OCI-LY7 (cell line): ENCODE data around the gene STKLD1. TPM values are rescaled to one million over a fixed set of nuclear protein-coding genes. Genes with fewer than 3 reads are reported as not detected.

ENCODE experiments used
- BruUV-seq: library from RNA; stranded (reverse); fragments of 400-500 nt; replicated peaks from 2 replicates; lab custom pipeline; 2021; lab: Mats Ljungman, UMichigan
- CTCF ChIA-PET: fragments of 300-600 bp; sonication (Branson Sonifier 250); formaldehyde crosslinking; loops from one replicate; lab custom pipeline; 2022; ENCODE audit warnings: antibody characterized with exemption; ENCODE audit not compliant: unreplicated experiment; lab: Charles Lee
- POLR2A ChIA-PET: fragments of 300-600 bp; sonication (Branson Sonifier 250); formaldehyde crosslinking; loops from one replicate; lab custom pipeline; 2022; ENCODE audit warnings: antibody characterized with exemption; lab: Charles Lee
- DNase-seq: peaks from one replicate; pipeline ENCODE4 v3.0.0-alpha.2; 2015; ENCODE audit warnings: low spot score
- H2AFZ ChIP-seq: fragments of 200-600 bp; sonication (generic), shearing (Covaris generic); 2 replicates; pipeline ENCODE4 v1.6.1; 2014; ENCODE audit warnings: mild to moderate bottlenecking, antibody characterized with exemption, low read length, moderate library complexity
- H3K27ac ChIP-seq: fragments of 200-600 bp; sonication (generic); 2 replicates; pipeline ENCODE4 v1.5.1; 2014; ENCODE audit warnings: mixed run types, low read depth, mild to moderate bottlenecking, moderate library complexity, low read length, inconsistent platforms; ENCODE audit not compliant: poor library complexity, severe bottlenecking
- H3K36me3 ChIP-seq: fragments of 200-600 bp; sonication (generic); 2 replicates; pipeline ENCODE4 v1.6.1; 2014; ENCODE audit warnings: mild to moderate bottlenecking, antibody characterized with exemption, low read length, moderate library complexity, mixed read lengths; ENCODE audit not compliant: insufficient read depth
- H3K4me1 ChIP-seq: fragments of 200-600 bp; sonication (generic); 2 replicates; pipeline ENCODE4 v1.5.1; 2014; ENCODE audit warnings: mild to moderate bottlenecking, low read length; ENCODE audit not compliant: insufficient read depth, poor library complexity, severe bottlenecking
- H3K4me2 ChIP-seq: fragments of 200-600 bp; sonication (generic); 2 replicates; pipeline ENCODE4 v1.6.1; 2014; ENCODE audit warnings: mild to moderate bottlenecking, low read length
- H3K4me3 ChIP-seq: fragments of 200-600 bp; sonication (generic); 2 replicates; pipeline ENCODE4 v1.5.1; 2014; ENCODE audit warnings: mild to moderate bottlenecking, low read depth, low read length; ENCODE audit not compliant: poor library complexity, severe bottlenecking
- H3K79me2 ChIP-seq: fragments of 200-600 bp; sonication (generic); 2 replicates; pipeline ENCODE4 v1.6.1; 2016; ENCODE audit warnings: low read depth, mild to moderate bottlenecking, low read length, moderate library complexity, mixed read lengths; ENCODE audit not compliant: insufficient read depth
- H3K9me2 ChIP-seq: fragments of 200-600 bp; sonication (generic); 2 replicates; pipeline ENCODE4 v1.6.1; 2016; ENCODE audit warnings: mild to moderate bottlenecking, low read length, mixed read lengths; ENCODE audit not compliant: insufficient read depth
- H3K9me3 ChIP-seq: fragments of 200-600 bp; sonication (generic); 2 replicates; pipeline ENCODE4 v1.6.1; 2014; ENCODE audit warnings: mild to moderate bottlenecking, mixed run types, low read length, mixed read lengths
- H4K20me1 ChIP-seq: fragments of 200-600 bp; sonication (generic); 2 replicates; pipeline ENCODE4 v1.6.1; 2014; ENCODE audit warnings: mild to moderate bottlenecking, antibody characterized with exemption, low read length, moderate library complexity, mixed read lengths; ENCODE audit not compliant: insufficient read depth
- CTCF ChIP-seq: fragments of 200-600 bp; sonication (generic); conservative IDR thresholded peaks from 2 replicates; pipeline ENCODE4 v1.5.1; 2014; ENCODE audit warnings: mild to moderate bottlenecking, antibody characterized with exemption, low read length, moderate library complexity, mixed read lengths
- EZH2phosphoT487 ChIP-seq: fragments of 200-600 bp; sonication (generic); IDR thresholded peaks from 2 replicates; pipeline ENCODE4 v1.6.1; 2018; ENCODE audit warnings: low read depth, borderline replicate concordance, mild to moderate bottlenecking, mixed run types, antibody characterized with exemption, low read length, moderate library complexity, mixed read lengths
- intact Hi-C: fragments of 100-400 bp; cut with micrococcal nuclease; formaldehyde crosslinking; loops from one replicate; pipeline ENCODE4 v1.10.0; 2022; ENCODE audit not compliant: unreplicated experiment
- total RNA-seq, 2 experiments: library from RNA; depleted of rRNA in 1 of 2; stranded (reverse); fragments of >200 nt in 1 of 2; shearing (Covaris generic) in 1 of 2; gene quantifications; 2 replicates each; pipeline ENCODE4 v1.2.3, GENCODE V29; 2014 to 2022

Gene STKLD1
- total RNA-seq, 2 experiments from 2014 or later = 1.4 to 1.7 TPM

DNA sequence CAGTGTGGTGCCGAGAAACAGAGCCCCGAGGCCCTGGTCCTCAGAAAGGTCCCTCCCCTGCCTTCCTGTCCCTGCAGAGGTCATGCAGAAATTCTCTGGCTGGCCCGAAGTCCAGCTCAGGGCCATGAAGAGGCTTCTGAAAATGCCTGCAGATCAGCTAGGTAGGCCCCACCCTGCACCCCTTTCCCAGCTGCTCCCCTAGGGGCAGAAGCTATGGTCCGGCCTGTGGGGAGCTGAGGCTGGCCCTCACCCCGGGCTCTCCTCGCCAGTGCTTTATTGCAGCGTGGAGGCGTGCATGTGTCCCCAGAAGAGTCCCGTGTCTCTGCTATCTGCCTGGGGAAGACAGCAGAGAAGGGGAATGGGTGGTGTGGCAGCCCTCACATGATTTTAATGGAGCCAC is 21.7 kb downstream of the STKLD1 start:
- H4K20me1 ChIP-seq = no peaks in the 10 kb centered on the region
- intact Hi-C loops = no loop called here
- no peaks in the 10 kb centered on the region for H3K9me3 ChIP-seq
- H2AFZ ChIP-seq = no peak overlapping the region
- BruUV-seq = no TSS peak
- H3K27ac ChIP-seq = no peak overlapping the region
- H3K4me3 ChIP-seq = no peak overlapping the region
- no peak overlapping the region for H3K4me2 ChIP-seq
- TF ChIP-seq EZH2phosphoT487 (no peak), CTCF (no peak)
- 0 out of 2 replicates have a peak, but pooled peaks cover 5% of the 10 kb centered on the region for H3K36me3 ChIP-seq
- no peaks in the 10 kb centered on the region for H3K4me1 ChIP-seq
- ChIA-PET CTCF (no interaction called here), POLR2A (no interaction called here)
- DNase-seq = no peak
- H3K79me2 ChIP-seq = no peaks in the 10 kb centered on the region
- no peaks in the 10 kb centered on the region for H3K9me2 ChIP-seq

GRCh38 chr9:133400292-133400691 is 24.1 kb downstream of the STKLD1 start:
- ChIA-PET POLR2A (interaction anchor here (0.7 kb wide), 1 partner anchor 93 kb away, joined by 3 read pairs; no protein-coding TSS in a partner anchor), CTCF (no interaction called here)
- Histone ChIP-seq H3K9me2 (no peaks in the 10 kb centered on the region), H3K36me3 (peaks cover 26% of the 10 kb centered on the region), H3K9me3 (no peaks in the 10 kb centered on the region), H3K4me3 (no peak overlapping the region), H2AFZ (no peak overlapping the region), H3K79me2 (no peaks in the 10 kb centered on the region), H3K4me1 (no peaks in the 10 kb centered on the region), H3K27ac (no peak overlapping the region), H4K20me1 (no peaks in the 10 kb centered on the region), H3K4me2 (no peak overlapping the region)
- BruUV-seq = no TSS peak
- intact Hi-C loops = no loop called here
- TF ChIP-seq CTCF (no peak), EZH2phosphoT487 (no peak)
- no peak for DNase-seq

GRCh38 chr9:133401588-133401987 is 25.4 kb downstream of the STKLD1 start:
- no peaks in the 10 kb centered on the region for H3K9me2 ChIP-seq
- no peaks in the 10 kb centered on the region for H3K9me3 ChIP-seq
- peaks cover 39% of the 10 kb centered on the region for H3K36me3 ChIP-seq
- no peak overlapping the region for H3K4me3 ChIP-seq
- no peak overlapping the region for H3K27ac ChIP-seq
- H4K20me1 ChIP-seq = no peaks in the 10 kb centered on the region
- no peaks in the 10 kb centered on the region for H3K79me2 ChIP-seq
- H3K4me2 ChIP-seq = no peak overlapping the region
- BruUV-seq = no TSS peak
- ChIA-PET POLR2A (no interaction called here), CTCF (no interaction called here)
- intact Hi-C loops = no loop called here
- TF ChIP-seq CTCF = no peak
- TF ChIP-seq EZH2phosphoT487 = no peak
- no peak for DNase-seq
- peaks cover 10% of the 10 kb centered on the region for H3K4me1 ChIP-seq
- H2AFZ ChIP-seq = no peak overlapping the region
